A549 (cell line): ENCODE measurements around the gene PFKFB4. TPM values are rescaled to one million over a fixed set of nuclear protein-coding genes. Genes with fewer than 3 reads are reported as not detected.
A peak's percentile ranks its signal among the peaks of the same experiment; 100 is the strongest.

Experiments
- ATAC-seq, 2 experiments: fragments of 200-7000 bp in 1 of 2; fragments of >200 bp in 1 of 2; cut with Nextera tagmentation in 1 of 2; cut with Tn5 transposase in 1 of 2; 3 replicates each; pipeline versions ENCODE4 v1.8.0 to v1.9.1; 2018 to 2020; ENCODE audit warnings: mild to moderate bottlenecking in 1 of 2, moderate library complexity in 1 of 2
- CTCF ChIA-PET: fragments of 300-600 bp; sonication (Branson Sonifier 250); formaldehyde crosslinking; extraction: SDS; loops from one replicate; lab custom pipeline; 2021; ENCODE audit warnings: antibody characterized with exemption, inconsistent platforms; lab: Yijun Ruan, JAX
- POLR2A ChIA-PET: fragments of 350-600 bp; formaldehyde crosslinking; extraction: SDS; loops from one replicate; lab custom pipeline; 2021; ENCODE audit warnings: antibody characterized with exemption, inconsistent platforms; lab: Yijun Ruan, JAX
- DNase-seq, 2 experiments: peaks; one replicate each; pipeline versions ENCODE4 v3.0.0 to v3.0.0-alpha.2; 2011 to 2016; ENCODE audit warnings: low read depth in 1 of 2, low spot score in 1 of 2
- FAIRE-seq: peaks from 2 replicates; lab custom pipeline; 2011; peaks lifted over from hg19 to GRCh38; lab: Jason Lieb, UNC
- H3K27ac ChIP-seq, 2 experiments: fragments of >200 bp; sonication (Bioruptor Twin); formaldehyde crosslinking; 3 replicates each; pipeline ENCODE4 v1.5.1; 2016 to 2017
- H3K4me1 ChIP-seq: fragments of >200 bp; sonication (Bioruptor Twin); formaldehyde crosslinking; 3 replicates; pipeline ENCODE4 v1.6.1; 2016
- H3K4me2 ChIP-seq: fragments of >200 bp; sonication (Bioruptor Twin); formaldehyde crosslinking; 3 replicates; pipeline ENCODE4 v1.6.1; 2016
- H3K4me3 ChIP-seq: fragments of >200 bp; sonication (Bioruptor Twin); formaldehyde crosslinking; 3 replicates; pipeline ENCODE4 v1.5.1; 2016
- H3K9me3 ChIP-seq: fragments of >200 bp; sonication (Bioruptor Twin); formaldehyde crosslinking; 3 replicates; pipeline ENCODE4 v1.6.1; 2016
- BHLHE40 ChIP-seq: IDR thresholded peaks from 2 replicates; pipeline ENCODE4 v1.6.1; 2012; ENCODE audit warnings: low read depth, low read length, inconsistent platforms
- CBX2 ChIP-seq: fragments of 200-600 bp; sonication (generic); IDR thresholded peaks from 2 replicates; pipeline ENCODE4 v1.6.1; 2016; ENCODE audit warnings: low read depth, mild to moderate bottlenecking, borderline replicate concordance
- CBX8 ChIP-seq: fragments of 200-600 bp; sonication (generic); IDR thresholded peaks from 2 replicates; pipeline ENCODE4 v1.6.1; 2016
- CEBPB ChIP-seq, 2 experiments: fragments of >200 bp in 1 of 2; sonication (Bioruptor Twin) in 1 of 2; formaldehyde crosslinking in 1 of 2; IDR thresholded peaks; 2 replicates each; pipeline ENCODE4 v1.6.1; 2012 to 2016
- CHD4 ChIP-seq: fragments of 200-600 bp; sonication (generic); IDR thresholded peaks from 2 replicates; pipeline ENCODE4 v1.6.1; 2016; ENCODE audit warnings: antibody characterized with exemption, mild to moderate bottlenecking, borderline replicate concordance
- EHF ChIP-seq: fragments of 250-450 bp; sonication (Bioruptor Pico); IDR thresholded peaks from 2 replicates; pipeline ENCODE4 v1.5.0; 2020; ENCODE audit warnings: mild to moderate bottlenecking
- EP300 ChIP-seq, 2 experiments: fragments of >200 bp; sonication (Bioruptor Twin); formaldehyde crosslinking; IDR thresholded peaks; 2 replicates in 1 of 2; 3 replicates in 1 of 2; pipeline ENCODE4 v1.6.1; 2016 to 2017
- ESRRA ChIP-seq: fragments of 150-350 bp; IDR thresholded peaks from 2 replicates; pipeline ENCODE4 v1.6.1; 2014; ENCODE audit warnings: mild to moderate bottlenecking, low read length, borderline replicate concordance
- FOSB ChIP-seq: fragments of 250-450 bp; sonication (Bioruptor Pico); IDR thresholded peaks from 2 replicates; pipeline ENCODE4 v1.5.0; 2020; ENCODE audit warnings: mild to moderate bottlenecking, moderate library complexity
- GATA3 ChIP-seq: IDR thresholded peaks from 2 replicates; pipeline ENCODE4 v1.6.1; 2012; ENCODE audit warnings: borderline replicate concordance
- HOXA7 ChIP-seq: fragments of 250-450 bp; sonication (Bioruptor Pico); IDR thresholded peaks from 2 replicates; pipeline ENCODE4 v1.5.0; 2020; ENCODE audit warnings: mild to moderate bottlenecking, moderate library complexity
- JUN ChIP-seq, 2 experiments: fragments of >200 bp; sonication (Bioruptor Twin); formaldehyde crosslinking; IDR thresholded peaks; 2 replicates in 1 of 2; 3 replicates in 1 of 2; pipeline ENCODE4 v1.6.1; 2016 to 2017
- JUNB ChIP-seq: fragments of >200 bp; sonication (Bioruptor Twin); formaldehyde crosslinking; IDR thresholded peaks from 2 replicates; pipeline ENCODE4 v1.6.1; 2016
- MAZ ChIP-seq: fragments of 150-350 bp; IDR thresholded peaks from 2 replicates; pipeline ENCODE4 v1.6.1; 2014; ENCODE audit warnings: antibody characterized with exemption, low read depth, low read length, borderline replicate concordance
- MYC ChIP-seq: IDR thresholded peaks from 2 replicates; pipeline ENCODE4 v1.6.1; 2012; ENCODE audit warnings: mild to moderate bottlenecking, inconsistent platforms, low read length, improper control_type of control experiment, borderline replicate concordance
- NPAS2 ChIP-seq: fragments of 250-450 bp; sonication (Bioruptor Pico); IDR thresholded peaks from 2 replicates; pipeline ENCODE4 v1.8.0; 2022; ENCODE audit warnings: mild to moderate bottlenecking, moderate library complexity, borderline replicate concordance
- PHF8 ChIP-seq: fragments of 200-600 bp; sonication (generic); IDR thresholded peaks from 2 replicates; pipeline ENCODE4 v1.6.1; 2016; ENCODE audit warnings: low read depth, mild to moderate bottlenecking, antibody characterized with exemption, moderate library complexity, borderline replicate concordance
- POLR2A ChIP-seq: IDR thresholded peaks from 2 replicates; pipeline ENCODE4 v1.6.1; 2012; ENCODE audit warnings: mild to moderate bottlenecking, low read length
- RAD21 ChIP-seq, 2 experiments: fragments of >200 bp in 1 of 2; sonication (Bioruptor Twin) in 1 of 2; formaldehyde crosslinking in 1 of 2; IDR thresholded peaks in 1 of 2; conservative IDR thresholded peaks in 1 of 2; 2 replicates in 1 of 2; 3 replicates in 1 of 2; pipeline ENCODE4 v1.6.1; 2012 to 2018; ENCODE audit warnings: inconsistent platforms in 1 of 2
- SMC3 ChIP-seq: fragments of >200 bp; sonication (Bioruptor Twin); formaldehyde crosslinking; IDR thresholded peaks from 3 replicates; pipeline ENCODE4 v1.6.1; 2018; ENCODE audit warnings: inconsistent platforms
- ZFP36 ChIP-seq: fragments of 450-650 bp; IDR thresholded peaks from 2 replicates; pipeline ENCODE4 v1.6.1; 2014; ENCODE audit warnings: borderline replicate concordance; ENCODE audit not compliant: partially characterized antibody
- WGBS: methylation state at CpG from one replicate; pipeline ENCODE4 v1.1.6; 2017; ENCODE audit errors: missing lambda C conversion rate; 5-methylcytosine and 5-hydroxymethylcytosine counted together
- polyA plus RNA-seq, 4 experiments: library from polyadenylated mRNA; depleted of rRNA in 3 of 4; stranded (reverse); fragments of >200 nt; fragmentation: RNase III in 1 of 4; extraction: RNeasy Plus Mini Kit Qiagen cat#74134 plus additional on column Dnase treatment in 1 of 4; gene quantifications; 2 replicates in 3 of 4; 3 replicates in 1 of 4; pipeline ENCODE4 v1.2.3, GENCODE V29; 2011 to 2017
- TF ChIP-seq, protein P1 (sequence below): fragments of 150-350 bp; IDR thresholded peaks from 2 replicates; pipeline ENCODE4 v1.6.1; 2014; ENCODE audit warnings: low read depth, mild to moderate bottlenecking, low read length
- TF ChIP-seq, protein P2 (sequence below): fragments of >200 bp; sonication (Bioruptor Twin); formaldehyde crosslinking; IDR thresholded peaks from 3 replicates; pipeline ENCODE4 v1.5.1; 2016
- TF ChIP-seq, protein P3 (sequence below): fragments of 450-650 bp; IDR thresholded peaks from 2 replicates; pipeline ENCODE4 v1.6.1; 2014; ENCODE audit warnings: antibody characterized with exemption
- TF ChIP-seq, protein P4 (sequence below): fragments of >200 bp; sonication (Bioruptor Twin); formaldehyde crosslinking; IDR thresholded peaks from 2 replicates; pipeline ENCODE4 v1.6.1; 2016

The PFKFB4 gene
- polyA plus RNA-seq, 2 of the 4 experiments (the other 2 are of a cell fraction), result 8.4 to 20.9 TPM

DNA sequence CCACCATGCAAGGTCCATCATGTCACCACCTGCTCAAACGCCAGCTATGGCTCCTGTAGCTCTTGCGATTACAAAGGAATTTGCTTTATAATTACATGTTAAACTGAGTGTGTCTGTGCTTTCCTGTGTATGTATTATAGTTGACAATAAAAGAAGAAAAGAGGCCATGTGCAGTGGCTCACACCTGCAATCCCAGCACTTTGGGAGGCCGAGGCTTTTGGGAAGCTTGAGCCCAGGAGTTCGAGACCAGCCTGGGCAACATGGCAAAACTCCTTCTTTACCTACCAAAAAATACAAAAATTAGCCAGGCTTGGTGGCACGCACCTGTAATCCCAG lies 83.0 kb downstream of the PFKFB4 start (continued):
- TF ChIP-seq, protein P1, sequence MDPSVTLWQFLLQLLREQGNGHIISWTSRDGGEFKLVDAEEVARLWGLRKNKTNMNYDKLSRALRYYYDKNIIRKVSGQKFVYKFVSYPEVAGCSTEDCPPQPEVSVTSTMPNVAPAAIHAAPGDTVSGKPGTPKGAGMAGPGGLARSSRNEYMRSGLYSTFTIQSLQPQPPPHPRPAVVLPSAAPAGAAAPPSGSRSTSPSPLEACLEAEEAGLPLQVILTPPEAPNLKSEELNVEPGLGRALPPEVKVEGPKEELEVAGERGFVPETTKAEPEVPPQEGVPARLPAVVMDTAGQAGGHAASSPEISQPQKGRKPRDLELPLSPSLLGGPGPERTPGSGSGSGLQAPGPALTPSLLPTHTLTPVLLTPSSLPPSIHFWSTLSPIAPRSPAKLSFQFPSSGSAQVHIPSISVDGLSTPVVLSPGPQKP, result no peak
- TF ChIP-seq FOSB (CRISPR knock-in tag) (no peak), CBX2 (no peak), CBX8 (no peak), ESRRA (no peak), EP300 (IDR thresholded peaks at IDR 0.05) (no peak), GATA3 (no peak)

DNA sequence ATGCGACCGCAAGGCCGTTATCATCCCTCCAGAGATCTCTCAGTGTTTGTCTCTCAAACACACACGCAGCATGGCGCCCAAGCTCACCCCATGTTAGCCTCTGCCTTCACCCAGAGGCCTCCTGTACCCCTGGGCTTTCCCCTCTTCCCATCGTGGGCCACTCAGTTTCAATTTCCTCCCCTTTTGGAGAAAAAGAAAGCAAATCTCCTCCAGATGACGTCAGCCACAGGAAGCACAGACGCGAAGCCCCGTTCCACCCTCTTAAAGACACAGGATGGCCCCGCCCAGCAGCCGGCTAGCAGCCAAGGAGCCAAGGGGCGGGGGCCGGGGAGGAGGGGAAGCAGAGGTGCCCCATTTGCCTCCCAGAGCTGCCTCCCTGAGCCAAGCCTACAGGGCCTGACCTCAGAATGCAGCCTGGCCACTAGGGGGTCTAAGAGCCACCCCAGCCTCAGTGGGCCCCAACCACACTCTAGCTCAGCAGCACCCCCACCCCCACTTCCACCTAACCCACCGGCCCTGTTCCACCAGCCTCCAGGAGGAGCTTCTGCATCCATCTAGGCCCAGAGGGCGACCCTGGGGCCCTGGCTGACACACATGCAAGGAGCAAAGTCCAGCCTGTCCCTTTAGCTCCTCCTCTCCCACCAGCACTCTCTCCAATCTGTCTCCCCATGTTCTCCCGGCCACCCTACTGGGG lies 83.5 kb downstream of the PFKFB4 start:
- Histone ChIP-seq H3K9me3 (no peaks in the 10 kb centered on the region), H3K4me1 (peaks cover 29% of the 10 kb centered on the region), H3K4me2 (peak overlapping the region; percentile 87), H3K4me3 (peak overlapping the region; percentile 76), H3K27ac (peak overlapping the region; percentile 96 to 97)
- CTCF ChIA-PET, result interaction anchor here (0.7 to 2.8 kb wide), 20 partner anchors 13 to 199 kb away, joined by 3 to 14 read pairs (median 4); partner anchors contain the start of gene ATRIP
- peak; percentile 89 to 92 for DNase-seq
- TF ChIP-seq, protein P2, sequence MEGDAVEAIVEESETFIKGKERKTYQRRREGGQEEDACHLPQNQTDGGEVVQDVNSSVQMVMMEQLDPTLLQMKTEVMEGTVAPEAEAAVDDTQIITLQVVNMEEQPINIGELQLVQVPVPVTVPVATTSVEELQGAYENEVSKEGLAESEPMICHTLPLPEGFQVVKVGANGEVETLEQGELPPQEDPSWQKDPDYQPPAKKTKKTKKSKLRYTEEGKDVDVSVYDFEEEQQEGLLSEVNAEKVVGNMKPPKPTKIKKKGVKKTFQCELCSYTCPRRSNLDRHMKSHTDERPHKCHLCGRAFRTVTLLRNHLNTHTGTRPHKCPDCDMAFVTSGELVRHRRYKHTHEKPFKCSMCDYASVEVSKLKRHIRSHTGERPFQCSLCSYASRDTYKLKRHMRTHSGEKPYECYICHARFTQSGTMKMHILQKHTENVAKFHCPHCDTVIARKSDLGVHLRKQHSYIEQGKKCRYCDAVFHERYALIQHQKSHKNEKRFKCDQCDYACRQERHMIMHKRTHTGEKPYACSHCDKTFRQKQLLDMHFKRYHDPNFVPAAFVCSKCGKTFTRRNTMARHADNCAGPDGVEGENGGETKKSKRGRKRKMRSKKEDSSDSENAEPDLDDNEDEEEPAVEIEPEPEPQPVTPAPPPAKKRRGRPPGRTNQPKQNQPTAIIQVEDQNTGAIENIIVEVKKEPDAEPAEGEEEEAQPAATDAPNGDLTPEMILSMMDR, result peak; percentile 31; the same call in 1 of the 3 replicates
- TF ChIP-seq FOSB (CRISPR knock-in tag), result 0 out of 2 replicates have a peak, but pooled peaks have one; percentile 29
- TF ChIP-seq EHF (CRISPR knock-in tag), result 0 out of 2 replicates have a peak, but pooled peaks have one; percentile 39
- no peak for TF ChIP-seq JUNB
- TF ChIP-seq CHD4, result no peak
- TF ChIP-seq, protein P3, sequence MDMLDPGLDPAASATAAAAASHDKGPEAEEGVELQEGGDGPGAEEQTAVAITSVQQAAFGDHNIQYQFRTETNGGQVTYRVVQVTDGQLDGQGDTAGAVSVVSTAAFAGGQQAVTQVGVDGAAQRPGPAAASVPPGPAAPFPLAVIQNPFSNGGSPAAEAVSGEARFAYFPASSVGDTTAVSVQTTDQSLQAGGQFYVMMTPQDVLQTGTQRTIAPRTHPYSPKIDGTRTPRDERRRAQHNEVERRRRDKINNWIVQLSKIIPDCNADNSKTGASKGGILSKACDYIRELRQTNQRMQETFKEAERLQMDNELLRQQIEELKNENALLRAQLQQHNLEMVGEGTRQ, result no peak
- TF ChIP-seq MAZ, result peak; percentile 63; the same call in 1 of the 2 replicates
- peak; percentile 33; the same call in 1 of the 2 replicates for TF ChIP-seq MYC
- TF ChIP-seq JUN (IDR thresholded peaks at IDR 0.05), result peak in 1 of 2 experiments; percentile 61; a peak in 3 of 5 replicates
- no peak for TF ChIP-seq BHLHE40
- TF ChIP-seq HOXA7 (CRISPR knock-in tag), result no peak
- TF ChIP-seq NPAS2 (CRISPR knock-in tag), result no peak
- TF ChIP-seq RAD21 (conservative IDR thresholded peaks at IDR 0.05 in 1 of 2, IDR thresholded peaks at IDR 0.05 in 1 of 2), result peak; percentile 33 to 35; a peak in 3 of 5 replicates
- TF ChIP-seq CEBPB (IDR thresholded peaks at IDR 0.05), result no peak
- TF ChIP-seq PHF8, result peak; percentile 47; the same call in 1 of the 2 replicates
- TF ChIP-seq SMC3, result peak; percentile 29
- TF ChIP-seq, protein P4, sequence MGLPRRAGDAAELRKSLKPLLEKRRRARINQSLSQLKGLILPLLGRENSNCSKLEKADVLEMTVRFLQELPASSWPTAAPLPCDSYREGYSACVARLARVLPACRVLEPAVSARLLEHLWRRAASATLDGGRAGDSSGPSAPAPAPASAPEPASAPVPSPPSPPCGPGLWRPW, result no peak
- peak; percentile 36 for TF ChIP-seq POLR2A
- no peak for TF ChIP-seq ZFP36
- POLR2A ChIA-PET, result interaction anchor here (0.7 to 1.2 kb wide), 6 partner anchors 9 to 162 kb away, joined by 3 to 8 read pairs (median 3); partner anchors contain the start of genes ATRIP, CCDC51, SLC26A6 and TMA7
- ATAC-seq, result peak; percentile 89 to 91
- WGBS, result under 1% methylated on average over 12 of the region's 17 CpGs
- FAIRE-seq, result no peak
